Stimulated activated CD8-positive, alpha-beta memory T cell treated with anti-CD3 and anti-CD28 coated beads, Interleukin-4, amount 100 ng/mL, for 24 hours (primary cell): ENCODE results near the gene FRMPD1.
"Not testable (repeated sequence)": the region's sequence is repeated elsewhere in the genome, so short reads cannot be mapped to it uniquely, and the experiment has no call there.

ENCODE experiments used
- DNase-seq: peaks from one replicate; pipeline ENCODE4 v3.0.0-alpha.2; 2020; ENCODE audit warnings: low read depth

FRMPD1 gene

DNA sequence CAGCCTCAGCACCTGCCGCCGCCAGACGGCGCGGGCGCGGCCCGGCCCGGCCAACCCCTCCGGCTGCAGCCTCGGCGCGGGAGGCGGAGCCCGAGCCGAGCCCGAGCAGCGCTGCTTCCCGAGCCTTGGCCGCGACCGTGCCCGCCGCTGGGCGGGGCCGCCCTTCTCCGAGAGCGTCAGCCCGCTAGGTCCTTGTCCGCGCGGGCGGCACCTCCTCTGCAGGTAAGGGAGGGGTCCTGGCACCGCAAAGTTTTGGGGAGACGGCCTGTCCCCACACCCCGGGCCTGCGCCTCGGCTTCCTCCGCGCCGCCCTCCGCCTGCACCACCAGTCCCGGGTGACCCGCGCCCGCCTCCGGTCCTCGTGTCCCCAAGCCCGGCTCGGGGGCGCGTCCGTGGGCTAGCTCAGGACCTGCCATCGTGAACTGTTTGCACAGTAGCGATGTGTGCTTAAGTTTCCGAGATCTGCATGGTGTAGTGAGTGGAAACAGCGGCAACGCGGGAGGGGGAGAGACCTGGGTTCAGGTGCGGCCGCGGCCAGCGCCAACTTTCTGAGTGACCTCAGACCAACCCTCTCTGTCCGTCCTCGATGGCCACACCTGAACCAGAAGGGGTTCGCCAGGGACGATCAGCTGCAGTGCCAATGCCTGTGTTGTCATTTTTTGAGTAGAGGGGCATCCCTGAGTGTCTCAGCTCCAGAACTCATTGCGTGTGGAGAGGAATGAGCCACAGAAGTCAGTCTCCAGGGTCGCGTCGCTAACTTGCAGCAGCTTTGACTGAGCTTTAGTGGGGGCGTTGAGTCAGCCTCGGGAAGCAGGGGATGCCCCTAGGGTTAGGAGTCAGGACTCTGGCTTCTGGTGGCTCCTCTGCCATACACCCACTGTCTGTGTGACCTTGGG, at the start of gene FRMPD1:
Gene FRMPD1, plus strand, starts transcription at position 82 of the 896 bp plus-strand sequence. CDS start 41,688 bp downstream, outside the sequence.
- DNase-seq, result peak; percentile 38

GRCh38 chr9:37602061-37602460, 48.7 kb upstream of the FRMPD1 start:
- DNase-seq, result not testable (repeated sequence)

DNA sequence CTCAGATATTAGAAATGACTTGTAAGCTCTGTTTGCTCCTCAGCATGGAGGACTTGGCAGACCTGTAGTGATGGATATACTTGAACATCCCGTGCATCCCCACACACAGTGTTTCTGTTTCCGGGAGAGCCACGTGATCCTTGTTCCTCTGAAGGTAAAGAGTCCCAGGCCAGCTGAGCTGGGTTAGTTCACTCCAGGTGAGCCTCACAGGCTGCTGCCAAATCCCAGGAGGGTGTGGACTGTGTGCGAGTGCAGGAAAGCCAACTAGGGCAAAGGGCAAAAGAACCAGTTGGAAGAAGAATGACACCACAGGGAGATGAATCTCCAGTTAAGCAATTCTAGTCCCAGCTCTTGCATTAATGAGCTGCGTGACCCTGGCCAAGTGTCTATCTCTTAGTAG, 47.9 kb upstream of the FRMPD1 start:
- no peak for DNase-seq

DNA sequence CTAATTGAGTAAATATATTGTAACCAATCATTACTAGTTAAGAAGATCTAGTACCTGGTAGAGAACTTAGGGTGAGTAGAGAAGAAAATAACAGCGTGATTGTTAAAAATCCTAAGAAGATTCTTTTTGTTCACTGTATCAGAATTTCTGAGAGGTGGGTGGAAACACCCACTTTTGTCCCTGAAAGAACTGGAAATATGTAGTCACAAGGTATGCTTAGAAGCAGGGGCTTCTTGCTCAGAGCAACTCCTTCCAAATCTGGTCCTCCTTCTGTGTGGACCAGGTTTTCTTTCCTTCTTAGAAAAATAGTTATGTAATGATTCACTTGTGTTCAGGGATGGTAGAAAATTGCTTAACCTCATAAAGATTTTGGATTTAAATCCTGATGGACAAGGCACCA, 46.5 kb upstream of the FRMPD1 start:
- no peak for DNase-seq

DNA sequence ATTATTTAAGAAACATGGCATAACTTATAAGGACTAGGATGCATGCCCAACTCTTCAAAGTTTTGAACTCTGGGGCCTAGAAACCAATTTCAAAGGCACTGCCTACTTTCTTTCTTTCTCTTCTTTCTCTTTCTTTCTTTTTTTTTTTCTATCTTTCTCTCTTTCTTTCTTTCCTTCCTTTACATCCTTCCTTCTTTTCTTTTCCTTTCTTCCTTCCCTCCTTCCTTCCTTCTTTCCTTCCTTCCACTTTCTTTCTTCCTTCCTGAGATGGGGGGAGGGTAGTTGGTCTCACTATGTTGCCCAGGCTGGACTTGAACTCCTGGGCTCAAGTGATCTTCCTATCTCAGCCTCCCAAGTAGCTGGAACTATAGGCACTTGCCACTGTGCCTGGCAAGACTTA, 42.5 kb upstream of the FRMPD1 start:
- no peak for DNase-seq

DNA sequence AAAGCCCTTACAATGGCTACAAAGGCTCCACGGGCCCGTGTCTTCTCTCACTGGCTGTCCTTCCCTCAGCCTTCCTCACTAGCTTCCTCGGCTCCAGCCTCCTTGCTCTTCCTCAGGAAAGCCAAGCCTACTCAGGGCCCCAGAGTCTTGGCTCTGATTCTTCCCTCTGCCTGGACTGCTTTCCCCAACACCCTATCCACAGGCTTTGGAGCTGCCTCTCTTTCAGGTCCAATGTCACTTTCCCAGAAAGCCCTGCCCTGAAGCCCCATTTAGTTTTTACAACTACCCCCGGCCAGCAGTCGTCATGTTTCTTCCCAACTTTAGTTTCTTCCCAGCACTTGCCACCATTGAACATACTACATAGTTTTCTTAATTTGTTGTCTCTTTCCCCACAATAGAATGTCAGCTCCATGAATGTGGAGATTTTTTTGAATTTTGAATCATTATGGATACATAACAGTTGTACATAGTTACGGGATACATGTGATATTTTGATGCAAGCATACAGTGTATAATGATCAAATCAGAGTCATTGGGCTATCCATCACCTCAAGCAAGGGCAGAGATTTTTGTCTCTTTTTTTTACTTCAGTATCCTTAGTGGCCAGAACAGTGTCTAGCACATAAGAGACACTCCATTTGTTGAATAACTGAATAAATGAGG, 40.9 kb upstream of the FRMPD1 start:
- no peak for DNase-seq

GRCh38 chr9:37611014-37611413, 39.7 kb upstream of the FRMPD1 start:
- DNase-seq, result no peak

GRCh38 chr9:37611961-37612360, 38.8 kb upstream of the FRMPD1 start:
- no peak for DNase-seq

DNA sequence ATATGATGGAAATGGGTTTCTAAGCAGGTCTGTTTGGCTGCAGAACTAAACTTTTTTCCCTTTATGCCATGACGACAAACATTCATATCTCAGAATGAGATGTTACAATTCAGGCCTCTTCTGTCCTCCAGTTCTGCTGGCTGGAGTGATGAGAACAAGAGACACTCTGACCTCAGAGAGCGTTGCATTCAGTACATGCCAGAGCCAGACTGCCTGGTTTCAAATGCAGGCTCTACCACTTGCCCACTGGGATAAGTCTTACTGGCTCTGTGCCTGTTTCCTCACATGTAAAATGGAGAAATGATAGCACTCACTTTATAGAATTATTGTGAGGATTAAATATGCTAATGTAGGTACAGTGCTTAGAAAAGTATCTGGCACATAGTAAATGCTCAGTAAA, 33.6 kb upstream of the FRMPD1 start:
- no peak for DNase-seq

DNA sequence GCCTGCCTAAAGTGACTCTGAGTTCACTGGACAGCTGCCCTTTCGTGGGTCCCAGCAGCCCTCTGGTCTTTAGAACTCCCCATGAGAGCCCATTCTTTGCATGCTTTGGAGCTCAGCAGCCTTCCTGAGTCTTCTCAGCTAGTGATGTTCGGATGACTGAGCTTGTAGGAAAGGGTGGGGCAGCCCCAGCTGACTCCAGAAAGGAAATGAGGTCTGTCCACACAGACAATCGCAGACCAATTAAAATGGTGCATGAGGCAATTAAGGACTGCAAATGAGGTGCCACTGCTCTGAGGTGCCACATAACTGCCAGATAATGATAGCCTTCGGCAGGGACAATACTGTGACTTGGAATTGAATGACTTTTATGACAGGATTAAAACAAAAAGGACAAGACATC, 32.9 kb upstream of the FRMPD1 start:
- DNase-seq, result no peak

DNA sequence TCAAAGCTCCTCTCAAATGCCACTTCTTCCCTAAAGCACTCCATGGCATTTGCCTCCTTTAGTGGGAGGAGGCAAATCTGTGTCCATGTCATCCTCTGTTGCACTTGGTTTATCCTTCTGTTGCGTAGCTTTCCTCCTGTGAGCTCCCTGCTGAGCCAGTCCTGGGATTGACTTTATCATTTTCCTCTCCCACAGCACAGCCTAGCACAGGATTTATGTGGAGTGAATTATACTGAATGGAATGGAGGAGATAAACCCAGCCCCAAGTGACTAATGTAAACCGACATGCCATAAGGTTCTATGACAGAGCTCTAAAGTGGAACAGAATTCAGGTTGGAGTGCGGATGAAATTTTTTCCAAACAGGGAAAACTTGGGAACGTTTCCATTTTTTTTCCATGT, 31.9 kb upstream of the FRMPD1 start:
- no peak for DNase-seq

- DNase-seq, result no peak
Observed at GRCh38 chr9:37619806-37620205, 30.9 kb upstream of the FRMPD1 start.

- no peak for DNase-seq
Observed at GRCh38 chr9:37620396-37620795, 30.4 kb upstream of the FRMPD1 start.

DNA sequence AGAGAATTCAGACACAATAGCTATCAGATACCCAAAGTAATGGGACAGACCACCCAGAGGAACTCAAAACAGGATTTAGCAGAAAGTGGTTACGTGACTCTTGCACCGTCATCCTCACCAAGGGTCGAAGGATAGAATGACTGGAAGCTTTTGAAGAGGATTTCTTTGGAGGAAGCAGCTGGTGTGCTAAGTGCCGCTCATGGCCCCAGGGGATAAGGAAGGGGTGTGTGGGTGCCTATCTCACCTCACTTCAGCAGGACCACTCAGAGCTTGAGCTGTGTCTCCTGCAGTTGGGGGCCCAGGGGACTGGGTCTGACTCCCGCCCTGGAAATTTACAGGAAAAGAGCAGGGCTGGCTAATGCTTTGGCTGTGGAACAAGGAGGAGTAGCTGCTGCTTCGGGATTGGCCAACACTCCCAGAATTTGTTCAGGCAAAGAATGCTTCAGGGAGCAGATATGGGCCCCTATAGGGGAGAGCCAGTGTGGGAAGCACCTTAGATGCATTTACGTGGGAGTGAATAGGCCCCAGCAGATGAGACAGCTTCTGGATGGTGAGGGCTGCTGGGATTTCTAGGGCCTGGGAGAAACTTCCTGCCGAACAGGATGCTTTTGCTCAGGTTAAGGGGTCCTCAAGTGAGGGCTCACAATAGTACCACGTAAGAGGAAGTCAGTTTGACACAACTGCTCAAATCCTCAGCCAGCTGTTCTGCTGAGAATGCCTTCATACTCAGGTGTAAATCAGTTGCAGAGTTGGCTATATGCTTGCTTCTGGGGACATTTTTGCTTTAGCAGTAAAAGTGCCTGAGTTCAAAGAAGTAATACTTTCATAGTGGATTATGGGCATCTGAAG, 29.3 kb upstream of the FRMPD1 start:
- no peak for DNase-seq

GRCh38 chr9:37622462-37622861, 28.3 kb upstream of the FRMPD1 start:
- no peak for DNase-seq

DNA sequence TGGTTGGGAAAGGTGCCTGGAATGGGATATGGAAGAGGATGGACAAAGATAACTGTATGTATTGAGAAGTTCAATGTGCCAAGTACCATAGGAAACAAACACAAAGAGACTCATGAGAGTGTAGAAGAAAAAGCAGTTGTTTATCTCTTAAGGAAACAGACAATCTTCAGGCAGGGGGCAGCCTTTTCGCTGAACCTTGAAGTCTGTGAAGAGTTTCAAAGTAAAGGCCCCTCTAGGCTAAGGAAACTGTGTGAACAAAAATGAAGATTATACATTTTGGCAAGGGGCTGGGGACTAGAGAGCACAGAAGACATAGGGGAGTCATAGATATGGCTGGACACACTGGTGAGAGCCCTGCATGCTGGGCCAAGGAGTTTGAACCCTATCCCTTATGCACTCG, 27.5 kb upstream of the FRMPD1 start:
- no peak for DNase-seq

DNA sequence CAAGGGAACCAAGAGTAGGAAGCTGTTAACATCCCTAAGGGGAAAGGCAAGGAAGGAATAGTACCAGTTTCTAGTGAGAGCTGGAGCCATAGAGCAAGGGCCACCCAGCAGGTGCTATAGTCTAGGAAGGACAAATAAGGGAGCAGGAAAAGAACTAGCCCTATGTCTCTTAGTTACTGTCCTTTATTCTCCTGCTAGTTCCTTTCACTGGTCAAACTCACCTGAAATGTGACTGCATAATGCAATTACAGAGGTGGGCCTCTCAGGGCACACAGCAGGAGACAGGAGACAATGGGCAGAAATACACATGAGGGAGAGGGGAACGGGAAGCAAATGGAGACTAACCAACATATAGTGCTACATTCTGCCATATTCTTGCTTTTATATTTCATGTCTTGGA, 26.7 kb upstream of the FRMPD1 start:
- DNase-seq, result no peak

- no peak for DNase-seq
Observed at GRCh38 chr9:37625036-37625757, 25.6 kb upstream of the FRMPD1 start.

- no peak for DNase-seq
Observed at GRCh38 chr9:37625758-37626147, 25.0 kb upstream of the FRMPD1 start.

DNA sequence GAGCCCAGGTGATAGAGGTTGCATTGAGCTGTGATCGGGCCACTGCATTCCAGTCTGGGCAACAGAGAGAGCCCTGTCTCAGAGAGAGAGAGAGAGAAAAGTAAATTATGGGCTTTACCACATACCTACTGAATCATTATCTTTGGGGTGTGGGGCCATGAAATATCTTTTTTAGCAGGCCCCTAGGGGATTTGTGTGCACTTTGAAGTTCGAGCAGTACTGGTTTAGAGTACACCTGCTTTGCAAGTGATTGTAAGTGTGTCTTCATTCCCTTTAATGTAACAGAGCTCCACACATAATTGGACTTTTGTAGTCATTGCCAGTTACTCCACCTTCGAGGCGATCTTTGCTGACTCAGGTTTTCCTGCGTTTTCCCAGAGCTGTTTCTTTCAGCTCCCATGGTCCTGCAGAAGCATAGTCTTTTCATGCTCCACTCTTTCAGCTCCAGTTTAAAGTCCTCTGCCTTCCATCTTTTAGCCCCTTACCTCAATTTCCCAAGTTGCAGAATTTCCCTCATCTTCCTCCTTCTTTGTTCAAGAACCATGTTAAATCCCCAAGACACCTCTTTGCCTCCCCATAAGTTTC, 24.0 kb upstream of the FRMPD1 start:
- DNase-seq, result no peak

DNA sequence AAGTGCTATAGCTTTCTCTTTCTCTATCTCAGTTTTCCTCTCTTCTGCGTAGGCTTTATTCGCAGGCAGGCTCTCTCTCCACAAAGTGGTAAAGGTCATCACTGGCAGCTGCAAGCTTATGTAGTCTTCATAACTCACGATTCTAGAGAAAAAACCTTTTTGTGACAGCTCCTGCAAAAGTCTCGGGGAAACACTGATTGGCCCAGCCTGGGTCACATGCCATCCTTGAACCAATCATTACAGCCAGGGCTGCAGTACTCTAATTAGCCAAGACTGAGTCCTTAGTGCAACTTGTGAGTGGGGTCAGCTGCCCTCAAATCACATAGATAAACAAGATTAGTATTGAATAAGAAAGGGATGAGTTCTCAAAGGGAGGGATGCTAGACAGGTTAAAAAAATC, 18.3 kb upstream of the FRMPD1 start:
- no peak for DNase-seq

GRCh38 chr9:37635808-37636207, 14.9 kb upstream of the FRMPD1 start:
- DNase-seq, result no peak
